Liver (tissue), 9 donors: ENCODE measurements around the gene TGFB1I1. TPM values are rescaled to one million over a fixed set of nuclear protein-coding genes. Genes with fewer than 3 reads are reported as not detected.

Experiments
- DNase-seq: peaks from one replicate; pipeline ENCODE4 v3.0.0-alpha.2; 2017; ENCODE audit warnings: low spot score
- H3K27ac ChIP-seq, 2 donors: one replicate each; pipeline ENCODE4 v1.7.0; 2013; ENCODE audit warnings: inconsistent platforms in 2 of 2, low read length in 2 of 2, control low read depth in 1 of 2, low read depth in 1 of 2, mild to moderate bottlenecking in 1 of 2
- H3K27me3 ChIP-seq, 4 donors: one replicate each; pipeline versions ENCODE4 v1.6.1 to v1.7.0; 2013; ENCODE audit warnings: low read length in 3 of 4, inconsistent platforms in 1 of 4, mild to moderate bottlenecking in 1 of 4, moderate library complexity in 1 of 4; ENCODE audit not compliant: control insufficient read depth in 4 of 4, insufficient read depth in 4 of 4
- H3K36me3 ChIP-seq, 4 donors: one replicate each; pipeline versions ENCODE4 v1.6.1 to v1.7.0; 2013; ENCODE audit warnings: low read length in 3 of 4, mild to moderate bottlenecking in 3 of 4, low read depth in 1 of 4, moderate library complexity in 1 of 4; ENCODE audit not compliant: control insufficient read depth in 4 of 4, insufficient read depth in 3 of 4
- H3K4me1 ChIP-seq, 4 donors: one replicate each; pipeline versions ENCODE4 v1.6.1 to v1.7.0; 2013; ENCODE audit warnings: low read length in 3 of 4, mild to moderate bottlenecking in 3 of 4, moderate library complexity in 1 of 4; ENCODE audit not compliant: control insufficient read depth in 4 of 4, insufficient read depth in 4 of 4
- H3K4me3 ChIP-seq, 3 donors: one replicate each; pipeline versions ENCODE4 v1.6.1 to v1.7.0; 2013; ENCODE audit warnings: low read length in 3 of 3, control low read depth in 1 of 3, low read depth in 1 of 3, mild to moderate bottlenecking in 1 of 3
- H3K9ac ChIP-seq, 2 donors: one replicate each; pipeline ENCODE4 v1.7.0; 2013; ENCODE audit warnings: low read length in 2 of 2, mild to moderate bottlenecking in 2 of 2, moderate library complexity in 2 of 2, control low read depth in 1 of 2, low read depth in 1 of 2
- H3K9me3 ChIP-seq, 4 donors: one replicate each; pipeline versions ENCODE4 v1.6.1 to v1.7.0; 2013; ENCODE audit warnings: low read length in 3 of 4; ENCODE audit not compliant: control insufficient read depth in 4 of 4
- ATF3 ChIP-seq: IDR thresholded peaks from 2 replicates; pipeline ENCODE4 v1.6.1; 2016; ENCODE audit warnings: antibody characterized with exemption
- CTCF ChIP-seq: fragments of 150-350 bp; IDR thresholded peaks from 2 replicates; pipeline ENCODE4 v1.5.1; 2017; ENCODE audit warnings: improper control_type of control experiment, low read depth, low read length; ENCODE audit not compliant: missing input control
- EGR1 ChIP-seq, 2 donors: IDR thresholded peaks; 2 replicates each; pipeline ENCODE4 v1.6.1; 2016 to 2018; ENCODE audit warnings: antibody characterized with exemption in 2 of 2, low read depth in 2 of 2
- FOXA2 ChIP-seq: IDR thresholded peaks from 2 replicates; pipeline ENCODE4 v1.6.1; 2016; ENCODE audit warnings: antibody characterized with exemption
- GABPA ChIP-seq, 2 donors: IDR thresholded peaks in 1 of 2; conservative IDR thresholded peaks in 1 of 2; 2 replicates each; pipeline ENCODE4 v1.6.1; 2016; ENCODE audit warnings: antibody characterized with exemption in 2 of 2, mild to moderate bottlenecking in 1 of 2, moderate library complexity in 1 of 2
- HNF4A ChIP-seq, 2 donors: conservative IDR thresholded peaks; 2 replicates each; pipeline ENCODE4 v1.6.1; 2016; ENCODE audit warnings: antibody characterized with exemption in 2 of 2, mild to moderate bottlenecking in 2 of 2
- HNF4G ChIP-seq: IDR thresholded peaks from 2 replicates; pipeline ENCODE4 v1.6.1; 2016; ENCODE audit warnings: antibody characterized with exemption
- JUND ChIP-seq, 2 donors: IDR thresholded peaks; 2 replicates each; pipeline ENCODE4 v1.6.1; 2016; ENCODE audit warnings: antibody characterized with exemption in 2 of 2
- MAX ChIP-seq: IDR thresholded peaks from 2 replicates; pipeline ENCODE4 v1.6.1; 2016; ENCODE audit warnings: antibody characterized with exemption
- NR2F2 ChIP-seq: IDR thresholded peaks from 2 replicates; pipeline ENCODE4 v1.6.1; 2016; ENCODE audit warnings: antibody characterized with exemption
- RAD21 ChIP-seq, 2 donors: IDR thresholded peaks; 2 replicates each; pipeline ENCODE4 v1.6.1; 2016; ENCODE audit warnings: antibody characterized with exemption in 2 of 2, mild to moderate bottlenecking in 2 of 2
- REST ChIP-seq: IDR thresholded peaks from 2 replicates; pipeline ENCODE4 v1.6.1; 2016; ENCODE audit warnings: antibody characterized with exemption, mild to moderate bottlenecking
- RXRA ChIP-seq, 2 donors: IDR thresholded peaks; 2 replicates each; pipeline ENCODE4 v1.6.1; 2017 to 2018; ENCODE audit warnings: antibody characterized with exemption in 2 of 2, mild to moderate bottlenecking in 1 of 2
- SP1 ChIP-seq: IDR thresholded peaks from 2 replicates; pipeline ENCODE4 v1.6.1; 2018; ENCODE audit warnings: antibody characterized with exemption, mild to moderate bottlenecking
- TAF1 ChIP-seq: conservative IDR thresholded peaks from 2 replicates; pipeline ENCODE4 v1.6.1; 2016; ENCODE audit warnings: antibody characterized with exemption, mild to moderate bottlenecking
- YY1 ChIP-seq: IDR thresholded peaks from 2 replicates; pipeline ENCODE4 v1.6.1; 2016; ENCODE audit warnings: antibody characterized with exemption, mild to moderate bottlenecking
- ZBTB33 ChIP-seq: IDR thresholded peaks from 2 replicates; pipeline ENCODE4 v1.6.1; 2016; ENCODE audit warnings: antibody characterized with exemption
- WGBS: extraction: QIAGEN DNeasy Blood & Tissue Kit; methylation state at CpG from one replicate; pipeline ENCODE4 v1.1.7; 2013; 5-methylcytosine and 5-hydroxymethylcytosine counted together
- polyA plus RNA-seq, 2 donors: library from polyadenylated mRNA; stranded (reverse) in 1 of 2; unstranded in 1 of 2; fragments of 200-250 nt in 1 of 2; fragments of >200 nt in 1 of 2; fragmentation: Nextera tagmentation in 1 of 2; extraction: Ambion mirVana in 1 of 2; gene quantifications; one replicate each; pipeline versions ENCODE4 v1.2.1 to v1.2.3, GENCODE V29; 2013 to 2015
- total RNA-seq, 2 donors: library from RNA; depleted of rRNA; stranded (reverse); fragments of >200 nt; gene quantifications; one replicate each; pipeline ENCODE4 v1.2.3, GENCODE V29; 2014
- donor health status: healthy.
- donor health status: healthy.
- donor health status: healthy.
- donor health status: healthy.
- donor health status: healthy.

Gene TGFB1I1
- total and polyA plus RNA-seq, 4 donors: 4.2 to 8.3 (median 5.8) TPM

- Histone ChIP-seq H3K4me1 (peaks cover 20 to 56% (median 41%) of the 10 kb centered on the region in 4 donors), H3K9me3 (no peaks in the 10 kb centered on the region), H3K9ac (no peak overlapping the region), H3K27me3 (no peaks in the 10 kb centered on the region), H3K4me3 (no peak overlapping the region), H3K36me3 (no peaks in the 10 kb centered on the region), H3K27ac (no peak overlapping the region)
- peak in 1 of 2 donors; percentile 11 for TF ChIP-seq RAD21 (IDR thresholded peaks at IDR 0.05)
- no peak for TF ChIP-seq CTCF
- TF ChIP-seq YY1: no peak
- no peak for TF ChIP-seq GABPA (IDR thresholded peaks at IDR 0.05 in 1 of 2, conservative IDR thresholded peaks at IDR 0.05 in 1 of 2)
- 79% methylated on average over 17 of the region's 17 CpGs for WGBS
- no peak for DNase-seq
Measured at GRCh38 chr16:31455601-31456314, 16.2 kb upstream of the TGFB1I1 start.

- Histone ChIP-seq H3K4me3 (no peak overlapping the region), H3K4me1 (peaks cover 24 to 64% (median 52%) of the 10 kb centered on the region in 4 donors), H3K36me3 (no peaks in the 10 kb centered on the region), H3K9me3 (no peaks in the 10 kb centered on the region), H3K9ac (no peak overlapping the region), H3K27me3 (no peaks in the 10 kb centered on the region), H3K27ac (no peak overlapping the region)
- DNase-seq: no peak
- TF ChIP-seq RXRA (IDR thresholded peaks at IDR 0.05) (no peak), GABPA (IDR thresholded peaks at IDR 0.05 in 1 of 2, conservative IDR thresholded peaks at IDR 0.05 in 1 of 2) (no peak), TAF1 (no peak), ATF3 (no peak), JUND (IDR thresholded peaks at IDR 0.05) (no peak), EGR1 (IDR thresholded peaks at IDR 0.05; ENCODE audit: low read depth in 2 of 2) (no peak), CTCF (no peak), ZBTB33 (no peak), HNF4A (conservative IDR thresholded peaks at IDR 0.05) (no peak), NR2F2 (no peak), MAX (no peak), RAD21 (IDR thresholded peaks at IDR 0.05) (no peak), SP1 (no peak), REST (no peak), HNF4G (no peak), FOXA2 (no peak), YY1 (no peak)
- 87% methylated on average over 8 of the region's 8 CpGs for WGBS
Measured at GRCh38 chr16:31456988-31457360, 15.0 kb upstream of the TGFB1I1 start.
